A549 (cell line): Measurements from ENCODE around the gene NYAP2.

Experiments
- CEBPB ChIP-seq, 2 experiments: fragments of >200 bp in 1 of 2; sonication (Bioruptor Twin) in 1 of 2; formaldehyde crosslinking in 1 of 2; IDR thresholded peaks; 2 replicates each; pipeline ENCODE4 v1.6.1; 2012 to 2016
- CTCF ChIP-seq: fragments of >200 bp; sonication (Bioruptor Twin); formaldehyde crosslinking; IDR thresholded peaks from 3 replicates; pipeline ENCODE4 v1.5.1; 2016
- EP300 ChIP-seq, 2 experiments: fragments of >200 bp; sonication (Bioruptor Twin); formaldehyde crosslinking; IDR thresholded peaks; 2 replicates in 1 of 2; 3 replicates in 1 of 2; pipeline ENCODE4 v1.6.1; 2016 to 2017
- JUN ChIP-seq, 2 experiments: fragments of >200 bp; sonication (Bioruptor Twin); formaldehyde crosslinking; IDR thresholded peaks; 2 replicates in 1 of 2; 3 replicates in 1 of 2; pipeline ENCODE4 v1.6.1; 2016 to 2017
- KDM1A ChIP-seq: fragments of 200-600 bp; sonication (generic); IDR thresholded peaks from 2 replicates; pipeline ENCODE4 v1.6.1; 2016; ENCODE audit warnings: low read depth, mild to moderate bottlenecking
- MAZ ChIP-seq: fragments of 150-350 bp; IDR thresholded peaks from 2 replicates; pipeline ENCODE4 v1.6.1; 2014; ENCODE audit warnings: antibody characterized with exemption, low read depth, low read length, borderline replicate concordance
- NFE2L2 ChIP-seq: fragments of 150-350 bp; conservative IDR thresholded peaks from 2 replicates; pipeline ENCODE4 v1.6.1; 2014; ENCODE audit warnings: low read length
- NR3C1 ChIP-seq: fragments of >200 bp; sonication (Bioruptor Twin); formaldehyde crosslinking; IDR thresholded peaks from 3 replicates; pipeline ENCODE4 v1.6.1; 2017
- POLR2A ChIP-seq: IDR thresholded peaks from 2 replicates; pipeline ENCODE4 v1.6.1; 2012; ENCODE audit warnings: mild to moderate bottlenecking, low read length
- RAD21 ChIP-seq, 2 experiments: fragments of >200 bp in 1 of 2; sonication (Bioruptor Twin) in 1 of 2; formaldehyde crosslinking in 1 of 2; IDR thresholded peaks in 1 of 2; conservative IDR thresholded peaks in 1 of 2; 2 replicates in 1 of 2; 3 replicates in 1 of 2; pipeline ENCODE4 v1.6.1; 2012 to 2018; ENCODE audit warnings: inconsistent platforms in 1 of 2
- RCOR1 ChIP-seq: fragments of 150-350 bp; IDR thresholded peaks from 2 replicates; pipeline ENCODE4 v1.6.1; 2014; ENCODE audit warnings: antibody characterized with exemption, low read length, low read depth
- REST ChIP-seq: fragments of 200-600 bp; sonication (generic); IDR thresholded peaks from 2 replicates; pipeline ENCODE4 v1.6.1; 2016; ENCODE audit warnings: antibody characterized with exemption, mild to moderate bottlenecking, moderate library complexity
- RFX5 ChIP-seq: fragments of 450-650 bp; IDR thresholded peaks from 2 replicates; pipeline ENCODE4 v1.7.1; 2014; ENCODE audit warnings: antibody characterized with exemption, mild to moderate bottlenecking, moderate library complexity
- TF ChIP-seq, protein P1 (sequence below): fragments of >200 bp; sonication (Bioruptor Twin); formaldehyde crosslinking; IDR thresholded peaks from 3 replicates; pipeline ENCODE4 v1.6.1; 2016

DNA sequence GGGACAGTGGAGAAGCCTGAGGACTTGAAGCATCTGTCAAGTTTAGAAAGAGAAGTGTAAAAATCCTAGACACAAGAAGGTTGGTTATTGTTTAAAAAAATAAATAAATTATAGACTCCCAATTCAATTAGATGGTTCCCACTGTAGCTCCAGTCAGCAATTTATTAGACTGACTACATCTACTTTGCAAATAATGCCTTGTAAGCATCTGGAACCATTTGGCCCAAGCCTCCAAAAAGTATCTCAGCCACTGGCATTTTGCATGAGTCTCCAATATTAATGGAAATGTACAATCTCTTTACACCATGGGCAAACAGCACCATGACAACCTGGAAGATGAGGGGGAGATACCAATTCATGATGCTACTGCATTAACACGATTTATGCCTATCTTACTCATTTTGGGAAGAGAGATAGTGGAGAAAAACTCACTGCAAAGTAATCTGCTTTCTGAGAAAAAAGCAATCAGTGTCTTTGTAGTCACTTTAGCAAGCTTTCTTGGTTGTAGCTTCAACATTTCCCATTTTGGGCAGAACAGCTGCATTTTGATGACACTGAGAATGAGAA, 2.8 kb downstream of the NYAP2 start:
- TF ChIP-seq JUN (IDR thresholded peaks at IDR 0.05) (no peak), EP300 (IDR thresholded peaks at IDR 0.05) (no peak), CTCF (no peak), POLR2A (no peak), RCOR1 (no peak), NFE2L2 (no peak), KDM1A (no peak), RAD21 (conservative IDR thresholded peaks at IDR 0.05 in 1 of 2, IDR thresholded peaks at IDR 0.05 in 1 of 2) (no peak), NR3C1 (no peak), REST (no peak), CEBPB (IDR thresholded peaks at IDR 0.05) (no peak), RFX5 (no peak), MAZ (no peak)
- TF ChIP-seq, protein P1, sequence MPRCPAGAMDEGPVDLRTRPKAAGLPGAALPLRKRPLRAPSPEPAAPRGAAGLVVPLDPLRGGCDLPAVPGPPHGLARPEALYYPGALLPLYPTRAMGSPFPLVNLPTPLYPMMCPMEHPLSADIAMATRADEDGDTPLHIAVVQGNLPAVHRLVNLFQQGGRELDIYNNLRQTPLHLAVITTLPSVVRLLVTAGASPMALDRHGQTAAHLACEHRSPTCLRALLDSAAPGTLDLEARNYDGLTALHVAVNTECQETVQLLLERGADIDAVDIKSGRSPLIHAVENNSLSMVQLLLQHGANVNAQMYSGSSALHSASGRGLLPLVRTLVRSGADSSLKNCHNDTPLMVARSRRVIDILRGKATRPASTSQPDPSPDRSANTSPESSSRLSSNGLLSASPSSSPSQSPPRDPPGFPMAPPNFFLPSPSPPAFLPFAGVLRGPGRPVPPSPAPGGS = no peak
